Dedifferentiated amniotic fluid mesenchymal stem cell (primary cell): ENCODE data around the gene GNAT1.
A peak's percentile ranks its signal among the peaks of the same experiment; 100 is the strongest.

Source experiments
- DNase-seq: peaks from one replicate; pipeline ENCODE4 v3.0.0-alpha.2; 2016; ENCODE audit errors: extremely low spot score

Gene GNAT1

DNA sequence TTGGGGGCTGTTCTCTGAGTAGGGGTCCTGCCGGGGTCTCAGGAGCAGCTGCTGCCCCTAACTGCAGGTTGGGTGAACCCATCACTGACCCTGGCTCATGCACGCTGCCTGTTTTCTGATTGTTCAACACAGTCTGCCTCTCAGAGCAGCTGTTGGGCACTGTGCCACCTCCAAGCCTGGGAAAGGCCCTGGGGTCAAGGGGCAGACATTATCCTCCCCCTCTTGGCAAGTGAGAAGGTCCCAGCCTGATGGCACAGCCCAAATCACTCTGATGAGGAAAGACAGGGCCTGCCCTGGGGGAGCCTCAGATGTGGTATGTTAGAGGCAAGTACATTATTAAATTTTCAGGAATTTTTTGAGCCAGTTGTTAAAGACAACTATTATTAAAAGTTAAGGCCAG is 14.1 kb upstream of the GNAT1 start:
- no peak for DNase-seq

DNA sequence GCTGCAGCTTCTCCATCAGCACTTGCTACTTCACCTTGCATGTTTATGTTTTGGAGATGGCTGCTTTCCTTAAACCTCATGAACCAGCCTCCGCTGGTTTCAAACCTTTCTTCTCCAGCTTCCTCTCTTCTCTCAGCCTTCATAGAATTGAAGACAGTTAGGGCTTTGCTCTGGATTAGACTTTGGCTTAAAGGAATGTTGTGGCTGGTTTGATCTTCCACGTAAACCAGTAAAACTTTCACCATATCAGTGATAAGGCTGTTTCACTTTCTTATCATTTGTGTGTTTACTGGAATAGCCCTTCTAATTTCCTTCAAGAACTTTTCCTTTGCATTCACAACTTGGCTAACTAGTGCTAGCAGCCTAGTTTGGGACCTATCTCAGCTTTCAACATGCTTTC is 11.7 kb upstream of the GNAT1 start:
- no peak for DNase-seq

DNA sequence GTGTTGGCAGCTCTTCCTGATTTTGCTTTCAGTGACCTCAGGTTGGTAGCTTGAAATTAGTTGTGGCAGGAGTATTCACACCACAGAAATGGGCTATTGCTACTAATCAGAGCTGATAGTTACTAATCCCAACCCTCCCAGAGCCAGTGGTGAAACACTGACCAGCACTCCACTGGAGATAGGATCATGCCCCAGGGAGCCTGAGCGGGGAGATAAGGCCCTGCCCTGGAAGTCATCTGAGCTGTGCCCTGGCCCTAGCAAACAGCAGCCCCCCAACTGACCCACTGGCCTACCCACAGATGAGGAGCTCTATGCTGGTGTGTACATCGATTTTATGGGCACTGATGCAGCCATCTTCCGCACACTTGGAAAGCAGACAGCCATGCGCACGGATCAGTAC is 9.4 kb upstream of the GNAT1 start:
- no peak for DNase-seq

DNA sequence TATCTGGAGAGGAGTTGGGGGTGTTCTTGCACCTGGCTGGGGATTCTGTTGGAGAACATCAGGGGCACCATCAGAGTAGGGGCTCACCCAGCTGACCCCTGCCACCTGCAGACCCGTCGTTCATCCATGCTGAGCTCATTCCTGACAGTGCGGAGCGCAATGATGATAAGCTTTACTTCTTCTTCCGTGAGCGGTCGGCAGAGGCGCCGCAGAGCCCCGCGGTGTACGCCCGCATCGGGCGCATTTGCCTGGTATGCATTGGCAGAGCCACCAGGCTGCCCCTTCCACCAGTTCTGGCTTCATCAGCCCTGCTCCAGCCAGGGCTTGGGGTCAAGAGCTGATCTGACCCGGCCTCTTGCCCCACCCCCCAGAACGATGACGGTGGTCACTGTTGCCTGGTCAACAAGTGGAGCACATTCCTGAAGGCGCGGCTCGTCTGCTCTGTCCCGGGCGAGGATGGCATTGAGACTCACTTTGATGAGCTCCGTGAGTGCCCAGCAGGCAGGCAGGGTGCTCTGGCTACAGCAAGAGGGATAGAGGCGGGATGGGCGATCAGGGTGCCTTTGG is 8.8 kb upstream of the GNAT1 start:
- no peak for DNase-seq

DNA sequence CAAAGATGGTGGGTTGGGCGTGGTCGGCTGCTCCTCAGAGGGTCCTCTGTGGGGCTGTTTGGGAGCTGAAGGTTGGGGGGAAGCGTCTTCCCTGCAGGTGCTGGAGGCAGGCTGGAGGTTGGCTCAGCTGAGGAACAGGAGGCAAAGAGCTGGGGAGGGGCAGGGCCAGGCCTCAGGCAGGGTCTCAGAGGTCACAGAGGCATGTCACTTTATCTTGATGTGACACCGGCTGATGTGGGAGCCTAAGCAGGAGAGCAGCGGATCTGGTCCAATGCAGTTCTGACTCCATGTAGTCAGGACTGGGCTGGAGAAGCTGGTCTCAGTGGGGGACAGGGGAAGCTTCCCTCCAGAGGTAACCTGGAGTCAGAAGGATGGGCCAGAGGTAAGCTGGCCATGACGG is 7.7 kb upstream of the GNAT1 start:
- DNase-seq = no peak

DNA sequence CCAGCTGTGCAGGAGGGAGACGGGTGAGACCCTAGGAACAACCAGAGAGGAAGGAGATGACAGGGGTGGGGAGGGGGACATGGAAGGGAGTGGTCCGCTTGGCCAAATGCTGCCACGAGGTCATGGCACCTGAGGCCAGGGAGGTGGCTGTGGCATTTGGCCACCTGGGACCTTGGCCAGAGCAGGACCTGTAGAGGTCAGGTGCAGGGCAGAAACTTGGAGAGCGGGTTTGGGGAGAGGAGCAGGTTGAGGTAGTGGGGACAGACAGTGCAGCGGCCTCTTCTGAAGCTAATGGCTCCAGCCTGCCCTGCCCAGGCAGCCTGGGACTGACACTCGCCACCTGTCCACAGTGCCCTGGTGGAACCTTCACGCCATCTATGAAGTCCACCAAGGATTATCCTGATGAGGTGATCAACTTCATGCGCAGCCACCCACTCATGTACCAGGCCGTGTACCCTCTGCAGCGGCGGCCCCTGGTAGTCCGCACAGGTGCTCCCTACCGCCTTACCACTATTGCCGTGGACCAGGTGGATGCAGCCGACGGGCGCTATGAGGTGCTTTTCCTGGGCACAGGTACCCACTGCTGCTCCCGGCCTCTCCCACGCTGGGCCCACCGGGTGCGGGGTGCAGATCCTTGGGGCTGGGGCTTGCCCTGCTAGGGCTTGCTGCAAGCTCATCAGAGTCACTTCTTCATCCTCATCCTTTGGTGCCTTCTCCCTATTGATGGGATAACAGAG is 7.0 kb upstream of the GNAT1 start:
- DNase-seq = no peak

DNA sequence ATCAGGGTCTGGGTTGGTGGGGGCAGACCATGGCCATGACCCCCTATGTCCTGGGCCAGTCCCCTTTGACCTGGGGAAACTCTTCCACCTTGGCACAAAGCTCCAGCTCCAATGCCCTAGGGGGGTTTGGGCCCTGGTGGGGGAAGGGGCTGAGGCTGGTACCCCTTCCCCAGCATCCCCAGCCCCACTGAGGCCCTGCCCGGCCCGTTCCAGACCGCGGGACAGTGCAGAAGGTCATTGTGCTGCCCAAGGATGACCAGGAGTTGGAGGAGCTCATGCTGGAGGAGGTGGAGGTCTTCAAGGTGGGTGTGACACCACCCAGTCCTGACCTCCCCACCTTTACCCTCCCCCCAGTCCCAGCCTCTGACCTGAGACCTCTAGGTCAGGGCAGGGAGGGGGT is 6.2 kb upstream of the GNAT1 start:
- no peak for DNase-seq

DNA sequence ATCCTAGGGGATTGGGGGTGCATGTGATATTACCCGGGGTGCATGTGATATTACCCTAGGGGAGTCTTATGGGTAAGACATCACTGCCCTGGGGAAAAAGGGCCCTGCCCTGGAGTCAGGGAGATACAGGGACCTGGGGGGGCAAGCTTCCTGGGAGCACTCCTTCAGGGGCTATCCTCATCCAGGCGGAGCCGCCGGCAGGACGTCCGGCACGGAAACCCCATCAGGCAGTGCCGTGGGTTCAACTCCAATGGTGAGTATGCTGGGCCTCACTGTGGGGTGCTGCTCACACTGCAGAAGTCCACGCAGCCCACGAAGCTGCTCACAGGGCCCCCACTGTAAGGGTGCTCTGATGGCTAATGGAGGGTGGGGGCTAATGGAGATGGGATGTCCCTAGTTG is 5.3 kb upstream of the GNAT1 start:
- DNase-seq = no peak

DNA sequence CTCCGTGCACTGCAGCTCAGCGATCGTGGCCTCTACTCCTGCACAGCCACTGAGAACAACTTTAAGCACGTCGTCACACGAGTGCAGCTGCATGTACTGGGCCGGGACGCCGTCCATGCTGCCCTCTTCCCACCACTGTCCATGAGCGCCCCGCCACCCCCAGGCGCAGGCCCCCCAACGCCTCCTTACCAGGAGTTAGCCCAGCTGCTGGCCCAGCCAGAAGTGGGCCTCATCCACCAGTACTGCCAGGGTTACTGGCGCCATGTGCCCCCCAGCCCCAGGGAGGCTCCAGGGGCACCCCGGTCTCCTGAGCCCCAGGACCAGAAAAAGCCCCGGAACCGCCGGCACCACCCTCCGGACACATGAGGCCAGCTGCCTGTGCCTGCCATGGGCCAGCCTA is 3.7 kb upstream of the GNAT1 start:
- no peak for DNase-seq

DNA sequence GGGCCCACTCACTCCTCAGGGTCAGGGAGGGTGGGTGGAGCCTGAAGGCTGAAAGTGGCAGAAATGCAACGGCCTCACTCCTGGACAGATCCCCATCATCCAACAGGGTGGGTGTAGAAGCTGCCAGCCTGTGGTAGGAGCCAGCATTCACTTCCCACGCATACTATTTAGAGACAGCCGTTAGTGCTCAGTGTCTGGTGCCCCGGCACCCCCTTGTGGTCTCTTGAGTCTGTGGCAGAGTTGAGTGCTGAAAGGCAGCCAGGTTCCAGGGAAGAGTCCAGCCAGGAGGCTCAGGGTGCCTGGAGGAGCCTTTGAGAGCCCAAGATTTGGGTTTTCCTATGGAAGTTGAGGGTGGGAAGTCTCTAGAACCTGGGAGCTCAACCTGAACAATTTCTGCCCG is 2.1 kb upstream of the GNAT1 start:
- peak; percentile 91 for DNase-seq

DNA sequence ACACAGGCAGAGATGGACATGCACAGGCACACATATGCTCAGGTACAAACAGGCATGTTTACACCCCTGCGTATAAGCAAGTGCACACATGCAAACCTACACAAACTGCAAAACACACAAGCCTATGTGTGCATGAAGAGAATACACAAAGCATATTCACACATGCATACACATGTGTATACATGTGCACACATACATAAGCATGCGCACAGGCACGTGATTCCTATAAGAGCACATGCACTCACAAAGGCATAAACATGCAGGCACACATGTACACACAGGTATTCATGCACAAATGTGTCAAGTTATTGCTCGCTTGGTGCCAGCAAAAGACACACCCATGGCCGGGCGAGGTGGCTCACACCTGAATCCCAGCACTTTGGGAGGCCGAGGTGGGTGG is 1.4 kb upstream of the GNAT1 start:
- DNase-seq = no peak

DNA sequence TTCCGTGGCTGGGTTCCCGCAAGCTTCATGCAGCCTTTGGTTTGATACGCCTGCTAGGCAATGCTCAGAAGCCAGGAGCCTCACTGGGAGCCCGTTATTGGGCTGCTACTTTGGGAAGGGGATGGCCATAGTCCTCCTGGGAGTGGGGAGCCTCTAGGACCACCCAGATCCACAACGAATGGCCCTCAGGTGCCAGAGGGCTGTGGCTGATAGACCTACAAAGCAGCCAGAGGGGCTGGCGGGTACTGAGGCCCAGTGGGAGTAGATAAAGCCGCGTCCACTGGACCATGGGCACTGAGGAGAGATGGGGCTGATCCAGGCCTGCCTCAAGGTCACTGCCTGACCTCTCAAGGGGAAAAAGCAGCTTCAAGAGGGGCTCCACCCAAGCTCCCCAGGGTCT is 714 bp downstream of the GNAT1 start:
- DNase-seq = no peak

DNA sequence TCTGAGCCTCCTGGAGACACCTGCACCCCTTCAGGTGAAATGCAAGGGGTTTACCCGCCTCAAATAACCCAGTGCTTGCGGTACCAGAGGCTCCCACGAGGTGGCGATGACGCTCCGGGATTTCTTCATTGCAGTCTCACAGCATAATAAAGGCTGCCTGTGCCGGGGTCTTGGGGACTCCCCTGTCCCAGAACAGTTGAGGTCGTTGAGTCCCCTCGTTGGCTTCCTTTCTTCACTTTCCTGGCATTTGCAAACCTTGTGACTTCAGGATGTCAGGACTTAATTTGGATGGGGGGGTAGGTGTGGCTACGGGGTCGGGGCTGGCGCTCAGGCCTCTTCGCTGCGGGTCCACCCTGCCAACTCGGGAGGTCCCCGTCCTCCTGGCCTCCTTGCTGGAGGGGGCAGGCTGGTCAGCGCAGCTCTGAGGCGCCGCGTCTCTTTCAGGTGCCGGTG is 1.3 kb downstream of the GNAT1 start:
- DNase-seq = peak; percentile 16

DNA sequence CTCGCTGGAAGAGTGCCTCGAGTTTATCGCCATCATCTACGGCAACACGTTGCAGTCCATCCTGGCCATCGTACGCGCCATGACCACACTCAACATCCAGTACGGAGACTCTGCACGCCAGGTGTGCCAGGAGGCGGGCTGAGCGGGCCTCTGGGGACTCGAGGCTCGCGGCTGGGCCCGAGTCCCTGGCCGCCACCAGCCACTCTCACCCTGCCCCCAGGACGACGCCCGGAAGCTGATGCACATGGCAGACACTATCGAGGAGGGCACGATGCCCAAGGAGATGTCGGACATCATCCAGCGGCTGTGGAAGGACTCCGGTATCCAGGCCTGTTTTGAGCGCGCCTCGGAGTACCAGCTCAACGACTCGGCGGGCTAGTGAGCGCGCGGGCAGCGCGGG is 1.9 kb downstream of the GNAT1 start:
- no peak for DNase-seq

DNA sequence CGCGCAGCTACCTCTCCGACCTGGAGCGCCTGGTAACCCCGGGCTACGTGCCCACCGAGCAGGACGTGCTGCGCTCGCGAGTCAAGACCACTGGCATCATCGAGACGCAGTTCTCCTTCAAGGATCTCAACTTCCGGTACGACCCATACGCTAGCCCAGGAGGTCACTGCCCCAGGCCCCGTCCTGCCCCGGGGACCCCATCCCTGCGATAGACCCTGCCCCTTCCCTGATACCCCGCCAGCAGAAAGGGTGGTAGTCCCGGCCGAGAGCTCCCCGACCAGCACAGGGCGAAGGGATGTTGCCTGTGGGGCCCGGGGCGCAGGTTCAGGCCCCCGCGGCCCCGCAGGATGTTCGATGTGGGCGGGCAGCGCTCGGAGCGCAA is 2.3 kb downstream of the GNAT1 start:
- DNase-seq = no peak

DNA sequence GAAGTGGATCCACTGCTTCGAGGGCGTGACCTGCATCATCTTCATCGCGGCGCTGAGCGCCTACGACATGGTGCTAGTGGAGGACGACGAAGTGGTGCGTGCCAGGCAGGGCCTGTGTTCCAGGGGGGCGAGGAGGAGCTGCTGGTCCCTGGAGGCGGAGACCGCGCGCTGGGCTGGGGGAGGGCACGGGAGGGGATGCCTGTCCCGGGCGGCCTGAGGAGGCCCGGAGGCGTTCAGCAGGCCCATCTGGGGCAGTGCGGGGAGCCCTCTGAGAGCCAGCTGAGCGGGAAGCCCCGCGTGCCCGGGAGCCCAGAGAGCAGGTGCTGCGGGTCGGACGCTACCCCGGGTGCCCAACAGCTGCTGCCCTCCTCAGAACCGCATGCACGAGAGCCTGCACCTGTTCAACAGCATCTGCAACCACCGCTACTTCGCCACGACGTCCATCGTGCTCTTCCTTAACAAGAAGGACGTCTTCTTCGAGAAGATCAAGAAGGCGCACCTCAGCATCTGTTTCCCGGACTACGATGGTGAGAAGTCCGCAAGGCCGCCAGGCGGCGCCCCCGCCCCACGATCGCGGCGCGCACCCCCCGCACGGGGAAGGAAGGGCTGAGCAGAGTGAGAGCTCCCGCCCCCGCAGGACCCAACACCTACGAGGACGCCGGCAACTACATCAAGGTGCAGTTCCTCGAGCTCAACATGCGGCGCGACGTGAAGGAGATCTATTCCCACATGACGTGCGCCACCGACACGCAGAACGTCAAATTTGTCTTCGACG is 2.9 kb downstream of the GNAT1 start:
- peak; percentile 15 for DNase-seq

DNA sequence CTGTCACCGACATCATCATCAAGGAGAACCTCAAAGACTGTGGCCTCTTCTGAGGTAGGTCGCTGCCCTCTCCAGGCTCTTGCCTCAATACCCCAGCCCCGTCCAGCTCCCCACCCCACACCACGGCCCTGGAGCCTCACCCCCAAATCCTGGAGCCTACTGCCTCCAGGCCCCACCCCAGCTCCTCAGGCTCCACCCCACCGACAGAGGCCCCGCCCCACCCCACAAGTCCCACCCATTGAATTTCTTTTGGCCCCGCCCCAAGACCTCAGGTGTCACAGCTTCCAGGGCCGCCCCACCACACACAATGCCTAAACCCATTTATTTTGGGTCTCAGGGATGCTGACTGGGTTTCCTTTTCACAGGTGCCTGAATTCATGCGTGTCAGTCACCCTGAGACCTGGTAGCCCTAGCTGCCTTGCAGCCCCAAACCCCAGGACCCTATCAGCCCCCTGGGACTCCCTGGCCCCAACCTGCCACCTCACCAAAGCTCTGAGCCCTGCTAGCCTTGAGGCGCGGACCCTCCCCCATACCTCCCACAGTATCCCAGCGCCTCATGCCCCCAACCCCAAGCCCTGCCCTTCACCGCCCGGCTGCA is 3.6 kb downstream of the GNAT1 start:
- no peak for DNase-seq

DNA sequence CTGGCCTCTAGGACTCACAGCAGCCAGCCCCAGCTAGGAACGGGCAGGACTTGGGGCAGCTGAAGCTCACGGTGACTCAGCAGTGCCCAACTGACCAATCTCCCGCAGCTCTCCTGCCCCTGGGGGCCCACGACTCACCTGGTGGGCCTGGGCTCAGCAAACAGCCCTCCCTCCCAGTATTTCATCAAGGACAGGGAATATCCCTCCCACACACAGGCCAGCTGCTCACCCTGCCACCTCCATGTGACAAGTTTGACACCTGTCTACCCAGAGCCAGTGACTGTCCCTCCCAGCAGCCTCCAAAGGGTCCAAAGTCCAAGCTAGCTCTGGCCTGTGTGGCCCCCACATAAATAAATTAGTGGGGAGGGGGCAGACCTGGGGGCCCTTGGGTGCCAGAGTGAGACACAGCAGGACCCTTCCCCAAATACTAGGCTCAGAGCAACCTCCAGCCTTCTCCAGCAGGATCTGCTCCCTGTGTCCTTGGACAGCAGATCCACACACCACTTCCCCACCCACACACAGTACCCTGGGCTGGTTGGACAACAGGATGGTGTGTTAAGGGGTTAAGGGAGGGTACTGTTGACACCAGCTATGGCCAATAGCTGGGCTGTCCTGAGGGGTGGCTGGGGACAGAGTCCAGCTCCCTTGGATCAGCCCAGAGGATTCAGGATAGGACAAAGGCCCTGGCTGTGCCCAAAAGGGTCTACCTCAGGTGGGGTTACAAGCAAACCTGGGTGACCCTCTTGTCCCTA is 4.3 kb downstream of the GNAT1 start:
- no peak for DNase-seq

DNA sequence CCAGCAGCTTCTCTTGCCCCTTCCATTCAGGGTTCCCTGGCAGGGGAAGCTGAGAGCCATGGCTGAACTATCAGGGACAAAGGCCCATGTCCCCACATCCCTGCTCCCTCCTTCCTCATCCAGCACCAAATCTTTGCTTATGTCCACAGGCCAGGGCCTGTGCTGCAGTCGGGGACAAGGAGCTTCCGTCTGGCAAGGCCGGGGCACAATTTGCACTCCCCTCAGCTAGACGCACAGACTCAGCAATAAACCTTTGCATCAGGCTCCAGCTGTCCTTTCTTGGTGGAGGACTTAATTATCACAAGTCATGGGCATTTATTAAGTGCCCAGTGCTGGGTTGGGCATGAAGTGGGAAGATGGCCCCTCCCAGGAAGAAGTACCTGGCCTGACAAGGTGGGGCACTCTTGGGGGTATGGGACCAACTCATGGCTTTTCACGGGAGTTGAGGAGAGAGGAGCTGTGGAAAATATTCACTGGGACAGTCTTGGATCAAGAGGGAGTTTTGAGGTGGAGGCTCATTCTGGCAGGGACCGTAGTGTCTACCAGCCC is 4.9 kb downstream of the GNAT1 start:
- DNase-seq = no peak

DNA sequence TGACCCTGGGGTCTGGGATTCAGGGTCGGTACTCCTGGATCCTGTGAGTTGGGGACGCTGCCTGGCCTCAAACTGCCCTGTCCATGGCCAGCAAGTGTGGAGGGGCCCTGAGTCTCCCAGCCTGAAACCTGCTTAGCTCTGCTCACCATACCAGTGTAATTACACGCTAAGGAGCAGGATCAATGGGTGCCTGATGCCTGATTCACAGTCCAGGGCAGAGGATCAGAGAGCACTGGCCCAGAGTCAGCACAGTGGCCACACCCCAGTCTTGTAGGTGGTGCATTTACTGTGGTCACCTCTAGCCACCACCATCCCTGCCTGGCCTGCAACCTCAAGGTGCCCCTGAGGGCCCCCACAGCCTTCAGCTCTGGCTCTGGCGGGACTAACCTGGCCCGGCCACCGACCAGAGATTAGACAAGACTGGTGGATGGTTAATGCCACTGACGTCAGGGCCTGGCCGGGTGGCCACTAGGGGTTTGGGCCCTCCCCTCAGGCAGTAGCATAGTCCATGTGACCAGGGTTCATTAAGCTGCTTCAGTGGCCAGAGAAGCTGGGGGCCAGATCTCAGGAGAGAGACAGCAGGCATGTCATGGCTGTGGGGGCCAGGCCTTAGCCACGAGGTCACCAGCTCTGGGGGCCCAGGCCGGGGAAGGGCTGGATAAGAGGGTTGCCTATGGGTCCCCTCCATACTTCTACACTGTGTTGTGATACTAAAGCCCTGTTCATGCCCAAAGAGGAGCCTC is 10.3 kb downstream of the GNAT1 start:
- no peak for DNase-seq
